Neural cell (in vitro differentiated cells): ENCODE data around the gene CDH12. TPM values are rescaled to one million over a fixed set of nuclear protein-coding genes. Genes with fewer than 3 reads are reported as not detected.

Experiments used
- H2AFZ ChIP-seq: fragments of 200-600, 300-800 bp; sonication (generic), shearing (Covaris generic); 2 replicates; pipeline ENCODE4 v1.6.0; 2014; ENCODE audit warnings: low read depth, mild to moderate bottlenecking, antibody characterized with exemption, low read length, moderate library complexity
- H3F3A ChIP-seq: fragments of 200-600 bp; shearing (Covaris generic); 2 replicates; pipeline ENCODE4 v1.6.1; 2016; ENCODE audit warnings: mild to moderate bottlenecking, moderate library complexity, mixed read lengths, antibody characterized with exemption, low read length; ENCODE audit not compliant: insufficient read depth, poor library complexity, severe bottlenecking
- H3K27ac ChIP-seq: fragments of 200-600, 300-800 bp; sonication (generic), shearing (Covaris generic); 2 replicates; pipeline ENCODE4 v1.5.1; 2014; ENCODE audit warnings: mild to moderate bottlenecking, low read length, moderate library complexity
- H3K27me3 ChIP-seq: fragments of 300-800, 200-600 bp; sonication (generic), shearing (Covaris generic); 2 replicates; pipeline ENCODE4 v1.6.0; 2014; ENCODE audit warnings: mild to moderate bottlenecking, low read depth, low read length, moderate library complexity; ENCODE audit not compliant: insufficient read depth
- H3K36me3 ChIP-seq: fragments of 300-800, 200-600 bp; sonication (generic), shearing (Covaris generic); 2 replicates; pipeline ENCODE4 v1.5.1; 2014; ENCODE audit warnings: mild to moderate bottlenecking, antibody characterized with exemption, low read length, moderate library complexity; ENCODE audit not compliant: insufficient read depth
- H3K4me2 ChIP-seq: fragments of 300-800, 200-600 bp; sonication (generic), shearing (Covaris generic); 2 replicates; pipeline ENCODE4 v1.6.0; 2014; ENCODE audit warnings: mild to moderate bottlenecking, low read length
- H3K4me3 ChIP-seq: fragments of 300-800, 200-600 bp; sonication (generic), shearing (Covaris generic); 2 replicates; pipeline ENCODE4 v1.5.1; 2014; ENCODE audit warnings: mild to moderate bottlenecking, low read length, moderate library complexity
- H3K79me2 ChIP-seq: fragments of 200-600 bp; shearing (Covaris generic); replicated peaks from 2 replicates; pipeline ENCODE4 v1.6.0; 2014; ENCODE audit warnings: mild to moderate bottlenecking, low read length, moderate library complexity; ENCODE audit not compliant: insufficient read depth
- H3K9ac ChIP-seq: fragments of 300-800, 200-600 bp; sonication (generic), shearing (Covaris generic); 2 replicates; pipeline ENCODE4 v1.6.1; 2016; ENCODE audit warnings: mild to moderate bottlenecking, low read length, mixed read lengths
- H3K9me2 ChIP-seq: fragments of 200-600 bp; shearing (Covaris generic); 2 replicates; pipeline ENCODE4 v1.6.1; 2016; ENCODE audit warnings: mild to moderate bottlenecking, low read length, mixed read lengths; ENCODE audit not compliant: insufficient read depth
- H3K9me3 ChIP-seq: fragments of 200-600, 300-800 bp; sonication (generic), shearing (Covaris generic); 2 replicates; pipeline ENCODE4 v1.6.1; 2016; ENCODE audit warnings: mild to moderate bottlenecking, mixed run types, low read length, moderate library complexity, mixed read lengths
- H4K20me1 ChIP-seq: fragments of 200-600 bp; shearing (Covaris generic); 2 replicates; pipeline ENCODE4 v1.6.1; 2016; ENCODE audit warnings: mild to moderate bottlenecking, mixed run types; ENCODE audit not compliant: insufficient read depth
- EP300 ChIP-seq: fragments of 450-650 bp; conservative IDR thresholded peaks from 2 replicates; pipeline ENCODE4 v1.6.1; 2014; ENCODE audit warnings: antibody characterized with exemption, mild to moderate bottlenecking, moderate library complexity; ENCODE audit not compliant: poor library complexity, severe bottlenecking
- EZH2 ChIP-seq: fragments of 200-600, 300-800 bp; shearing (Covaris generic), sonication (generic); IDR thresholded peaks from 2 replicates; pipeline ENCODE4 v1.6.1; 2014; ENCODE audit warnings: antibody characterized with exemption, low read length, borderline replicate concordance, mild to moderate bottlenecking; ENCODE audit not compliant: insufficient read depth, poor library complexity, severe bottlenecking
- MXI1 ChIP-seq: fragments of 450-650 bp; conservative IDR thresholded peaks from 2 replicates; pipeline ENCODE4 v1.6.1; 2014; ENCODE audit warnings: antibody characterized with exemption, mild to moderate bottlenecking; ENCODE audit not compliant: poor library complexity, severe bottlenecking
- POLR2AphosphoS5 ChIP-seq: IDR thresholded peaks from 2 replicates; pipeline ENCODE4 v1.6.1; 2012
- RAD21 ChIP-seq: fragments of 450-650 bp; conservative IDR thresholded peaks from 2 replicates; pipeline ENCODE4 v1.6.1; 2014; ENCODE audit warnings: antibody characterized with exemption, mild to moderate bottlenecking, moderate library complexity
- SMC3 ChIP-seq: fragments of 450-650 bp; conservative IDR thresholded peaks from 2 replicates; pipeline ENCODE4 v1.6.1; 2014; ENCODE audit warnings: antibody characterized with exemption, mild to moderate bottlenecking, moderate library complexity; ENCODE audit not compliant: poor library complexity
- TAF1 ChIP-seq: IDR thresholded peaks from 2 replicates; pipeline ENCODE4 v1.6.1; 2012; ENCODE audit warnings: low read depth
- polyA plus RNA-seq: library from polyadenylated mRNA; depleted of rRNA; stranded (reverse); fragments of >200 nt; gene quantifications from 2 replicates; pipeline ENCODE4 v1.2.3, GENCODE V29; 2014
- TF ChIP-seq, protein P1 (sequence below): fragments of 450-650 bp; IDR thresholded peaks from 2 replicates; pipeline ENCODE4 v1.5.1; 2014; ENCODE audit warnings: antibody characterized with exemption, mild to moderate bottlenecking, moderate library complexity; ENCODE audit not compliant: poor library complexity, severe bottlenecking
- TF ChIP-seq, protein P2 (sequence below): IDR thresholded peaks from 2 replicates; pipeline ENCODE4 v1.6.1; 2012; ENCODE audit warnings: borderline replicate concordance

Gene CDH12
- polyA plus RNA-seq, 1 donor from 2014 or later: 2.1 TPM

- Histone ChIP-seq H3K36me3 (no peaks in the 10 kb centered on the region), H3K79me2 (no peaks in the 10 kb centered on the region), H3K9ac (no peak overlapping the region), H3K27ac (no peak overlapping the region), H3K27me3 (no peaks in the 10 kb centered on the region), H3K4me3 (no peak overlapping the region), H3F3A (no peaks in the 10 kb centered on the region), H2AFZ (no peak overlapping the region), H4K20me1 (no peaks in the 10 kb centered on the region), H3K9me3 (no peaks in the 10 kb centered on the region), H3K4me2 (no peak overlapping the region), H3K9me2 (no peaks in the 10 kb centered on the region)
- TF ChIP-seq, protein P1, sequence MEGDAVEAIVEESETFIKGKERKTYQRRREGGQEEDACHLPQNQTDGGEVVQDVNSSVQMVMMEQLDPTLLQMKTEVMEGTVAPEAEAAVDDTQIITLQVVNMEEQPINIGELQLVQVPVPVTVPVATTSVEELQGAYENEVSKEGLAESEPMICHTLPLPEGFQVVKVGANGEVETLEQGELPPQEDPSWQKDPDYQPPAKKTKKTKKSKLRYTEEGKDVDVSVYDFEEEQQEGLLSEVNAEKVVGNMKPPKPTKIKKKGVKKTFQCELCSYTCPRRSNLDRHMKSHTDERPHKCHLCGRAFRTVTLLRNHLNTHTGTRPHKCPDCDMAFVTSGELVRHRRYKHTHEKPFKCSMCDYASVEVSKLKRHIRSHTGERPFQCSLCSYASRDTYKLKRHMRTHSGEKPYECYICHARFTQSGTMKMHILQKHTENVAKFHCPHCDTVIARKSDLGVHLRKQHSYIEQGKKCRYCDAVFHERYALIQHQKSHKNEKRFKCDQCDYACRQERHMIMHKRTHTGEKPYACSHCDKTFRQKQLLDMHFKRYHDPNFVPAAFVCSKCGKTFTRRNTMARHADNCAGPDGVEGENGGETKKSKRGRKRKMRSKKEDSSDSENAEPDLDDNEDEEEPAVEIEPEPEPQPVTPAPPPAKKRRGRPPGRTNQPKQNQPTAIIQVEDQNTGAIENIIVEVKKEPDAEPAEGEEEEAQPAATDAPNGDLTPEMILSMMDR: no peak
- TF ChIP-seq, protein P2, sequence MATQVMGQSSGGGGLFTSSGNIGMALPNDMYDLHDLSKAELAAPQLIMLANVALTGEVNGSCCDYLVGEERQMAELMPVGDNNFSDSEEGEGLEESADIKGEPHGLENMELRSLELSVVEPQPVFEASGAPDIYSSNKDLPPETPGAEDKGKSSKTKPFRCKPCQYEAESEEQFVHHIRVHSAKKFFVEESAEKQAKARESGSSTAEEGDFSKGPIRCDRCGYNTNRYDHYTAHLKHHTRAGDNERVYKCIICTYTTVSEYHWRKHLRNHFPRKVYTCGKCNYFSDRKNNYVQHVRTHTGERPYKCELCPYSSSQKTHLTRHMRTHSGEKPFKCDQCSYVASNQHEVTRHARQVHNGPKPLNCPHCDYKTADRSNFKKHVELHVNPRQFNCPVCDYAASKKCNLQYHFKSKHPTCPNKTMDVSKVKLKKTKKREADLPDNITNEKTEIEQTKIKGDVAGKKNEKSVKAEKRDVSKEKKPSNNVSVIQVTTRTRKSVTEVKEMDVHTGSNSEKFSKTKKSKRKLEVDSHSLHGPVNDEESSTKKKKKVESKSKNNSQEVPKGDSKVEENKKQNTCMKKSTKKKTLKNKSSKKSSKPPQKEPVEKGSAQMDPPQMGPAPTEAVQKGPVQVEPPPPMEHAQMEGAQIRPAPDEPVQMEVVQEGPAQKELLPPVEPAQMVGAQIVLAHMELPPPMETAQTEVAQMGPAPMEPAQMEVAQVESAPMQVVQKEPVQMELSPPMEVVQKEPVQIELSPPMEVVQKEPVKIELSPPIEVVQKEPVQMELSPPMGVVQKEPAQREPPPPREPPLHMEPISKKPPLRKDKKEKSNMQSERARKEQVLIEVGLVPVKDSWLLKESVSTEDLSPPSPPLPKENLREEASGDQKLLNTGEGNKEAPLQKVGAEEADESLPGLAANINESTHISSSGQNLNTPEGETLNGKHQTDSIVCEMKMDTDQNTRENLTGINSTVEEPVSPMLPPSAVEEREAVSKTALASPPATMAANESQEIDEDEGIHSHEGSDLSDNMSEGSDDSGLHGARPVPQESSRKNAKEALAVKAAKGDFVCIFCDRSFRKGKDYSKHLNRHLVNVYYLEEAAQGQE: no peak
- TF ChIP-seq TAF1 (no peak), MXI1 (no peak), RAD21 (no peak), POLR2AphosphoS5 (no peak), SMC3 (no peak), EZH2 (no peak), EP300 (no peak)
These were observed 208.3 kb downstream of the CDH12 start for GRCh38 chr5:22644859-22645258.

DNA sequence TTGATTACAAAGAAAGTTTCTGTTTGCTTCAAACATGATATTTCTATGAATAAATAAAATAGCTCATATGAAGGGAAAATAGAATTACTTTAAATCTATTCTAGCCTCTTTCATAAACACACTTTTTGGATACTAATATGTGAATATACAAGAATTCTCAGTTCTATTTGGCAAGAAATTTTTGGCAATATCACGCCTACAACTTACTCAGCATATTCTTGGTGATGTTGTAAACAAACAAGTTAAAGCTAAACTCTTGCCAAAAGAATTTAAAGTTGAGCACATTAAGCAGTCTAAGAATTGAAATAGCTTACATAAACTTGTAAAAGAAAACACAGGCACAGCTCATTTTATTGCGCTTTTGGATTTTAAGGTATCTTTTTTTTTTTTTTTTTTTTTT lies 209.8 kb downstream of the CDH12 start:
- Histone ChIP-seq H3K27me3 (no peaks in the 10 kb centered on the region), H4K20me1 (no peaks in the 10 kb centered on the region), H3K36me3 (no peaks in the 10 kb centered on the region), H3K9me3 (no peaks in the 10 kb centered on the region), H3K79me2 (no peaks in the 10 kb centered on the region), H3K27ac (no peak overlapping the region), H3K4me3 (no peak overlapping the region), H3F3A (no peaks in the 10 kb centered on the region), H3K4me2 (no peak overlapping the region), H3K9ac (no peak overlapping the region), H2AFZ (no peak overlapping the region), H3K9me2 (no peaks in the 10 kb centered on the region)
- TF ChIP-seq, protein P2: no peak
- TF ChIP-seq POLR2AphosphoS5 (no peak), TAF1 (no peak), SMC3 (no peak), MXI1 (no peak), RAD21 (no peak), EZH2 (no peak), EP300 (no peak)
- TF ChIP-seq, protein P1: no peak
